GM23248 (cell line): Measurements from ENCODE around the gene RBM23.

Experiments
- EZH2 ChIP-seq: fragments of 200-600 bp; sonication (generic); IDR thresholded peaks from 2 replicates; pipeline ENCODE4 v1.6.1; 2018; ENCODE audit warnings: antibody characterized with exemption, mild to moderate bottlenecking; ENCODE audit not compliant: insufficient read depth, poor library complexity, severe bottlenecking
- EZH2phosphoT487 ChIP-seq: fragments of 200-600 bp; sonication (generic); IDR thresholded peaks from 2 replicates; pipeline ENCODE4 v1.6.1; 2018; ENCODE audit warnings: antibody characterized with exemption, moderate library complexity, mild to moderate bottlenecking, low read depth; ENCODE audit not compliant: insufficient read depth

DNA sequence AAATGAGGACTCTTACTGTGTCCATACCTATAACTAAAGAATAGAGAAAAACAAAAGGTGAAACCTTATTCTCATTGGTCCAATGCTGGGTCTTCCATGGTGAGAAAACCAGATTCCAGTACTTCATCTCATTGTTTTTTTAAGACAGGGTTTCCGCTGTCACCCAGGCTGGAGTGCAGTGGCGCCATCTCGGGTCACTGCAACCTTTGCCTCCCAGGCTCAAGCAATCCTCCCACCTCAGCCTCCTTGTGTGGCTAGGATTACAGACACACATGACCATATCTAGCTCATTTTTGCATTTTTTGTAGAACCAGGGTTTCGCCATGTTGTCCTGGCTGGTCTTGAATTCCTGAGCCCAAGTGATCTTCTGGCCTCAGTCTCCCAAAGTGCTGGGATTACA lies 13.3 kb downstream of the RBM23 start:
- TF ChIP-seq EZH2 (no peak), EZH2phosphoT487 (no peak)
